PFSK-1 (cell line): Measurements from ENCODE around the gene LRRC8C.

Experiments
- FOXP2 ChIP-seq: optimal IDR thresholded peaks from 2 replicates; pipeline ENCODE3; 2011; ENCODE audit warnings: borderline replicate concordance, control low read depth, inconsistent platforms; ENCODE audit not compliant: insufficient read depth; ENCODE audit errors: extremely low read length, extremely low read depth
- POLR2AphosphoS5 ChIP-seq: IDR thresholded peaks from 2 replicates; pipeline ENCODE4 v1.6.1; 2012; ENCODE audit warnings: low read depth, mild to moderate bottlenecking, control low read depth, low read length, moderate library complexity
- REST ChIP-seq, 2 experiments: IDR thresholded peaks; 2 replicates each; pipeline versions ENCODE4 v1.6.1 to v1.8.0; 2011 to 2012; ENCODE audit warnings: low read depth in 2 of 2, low read length in 2 of 2, control low read depth in 1 of 2, inconsistent platforms in 1 of 2, mild to moderate bottlenecking in 1 of 2, moderate library complexity in 1 of 2; ENCODE audit not compliant: insufficient read depth in 1 of 2
- SIN3A ChIP-seq: IDR thresholded peaks from 2 replicates; pipeline ENCODE4 v1.6.1; 2012; ENCODE audit warnings: mild to moderate bottlenecking, low read length, moderate library complexity, borderline replicate concordance; ENCODE audit not compliant: insufficient read depth
- TAF1 ChIP-seq: IDR thresholded peaks from 2 replicates; pipeline ENCODE4 v1.6.1; 2012; ENCODE audit warnings: low read length, control low read depth, borderline replicate concordance; ENCODE audit not compliant: insufficient read depth

- TF ChIP-seq POLR2AphosphoS5 (no peak), TAF1 (no peak), REST (IDR thresholded peaks at IDR 0.05; ENCODE audit: insufficient read depth in 1 of 2, low read depth in 2 of 2, low read length in 2 of 2) (no peak), SIN3A (no peak), FOXP2 (no peak)
Measured at GRCh38 chr1:89633248-89633799, 404 bp downstream of the LRRC8C start.
